H1 (cell line): Measurements from ENCODE around the gene BLTP1. TPM values are rescaled to one million over a fixed set of nuclear protein-coding genes. Genes with fewer than 3 reads are reported as not detected.

ENCODE experiments used
- CTCF ChIA-PET: fragments of 300-600 bp; sonication (Branson Sonifier 250); formaldehyde crosslinking; loops from one replicate; lab custom pipeline; 2021; ENCODE audit not compliant: partially characterized antibody; lab: Charles Lee
- POLR2A ChIA-PET: fragments of 300-600 bp; sonication (Branson Sonifier 250); formaldehyde crosslinking; loops from one replicate; lab custom pipeline; 2021; ENCODE audit warnings: inconsistent platforms; ENCODE audit not compliant: partially characterized antibody; lab: Charles Lee
- DNase-seq, 2 experiments: peaks; one replicate each; pipeline versions ENCODE4 v3.0.0 to v3.0.0-alpha.2; 2010 to 2022; ENCODE audit warnings: low spot score in 2 of 2, low read depth in 1 of 2, mixed read lengths in 1 of 2
- FAIRE-seq: peaks from 2 replicates; lab custom pipeline; 2011; peaks lifted over from hg19 to GRCh38; lab: Jason Lieb, UNC
- H2AFZ ChIP-seq: 2 replicates; pipeline ENCODE4 v1.8.1; 2012; ENCODE audit warnings: low read length, inconsistent platforms
- H2AK5ac ChIP-seq: 2 replicates; pipeline ENCODE4 v1.6.1; 2013; ENCODE audit warnings: low read depth, low read length
- H2BK120ac ChIP-seq: replicated peaks from 2 replicates; pipeline ENCODE3; 2013; ENCODE audit warnings: low read depth, low read length, inconsistent platforms
- H2BK12ac ChIP-seq: 2 replicates; pipeline ENCODE4 v1.6.1; 2013; ENCODE audit warnings: low read depth, low read length
- H2BK15ac ChIP-seq: 2 replicates; pipeline ENCODE4 v1.6.1; 2013; ENCODE audit warnings: low read length
- H2BK20ac ChIP-seq: 2 replicates; pipeline ENCODE4 v1.6.1; 2013; ENCODE audit warnings: low read length
- H2BK5ac ChIP-seq: 2 replicates; pipeline ENCODE4 v1.6.1; 2013; ENCODE audit warnings: low read depth, low read length
- H3K14ac ChIP-seq: 2 replicates; pipeline ENCODE4 v1.6.1; 2013; ENCODE audit warnings: inconsistent platforms; ENCODE audit not compliant: insufficient read length
- H3K18ac ChIP-seq: 2 replicates; pipeline ENCODE4 v1.6.1; 2013; ENCODE audit warnings: low read length; ENCODE audit errors: extremely low read depth
- H3K23ac ChIP-seq: 2 replicates; pipeline ENCODE4 v1.6.1; 2013; ENCODE audit warnings: inconsistent platforms; ENCODE audit not compliant: insufficient read length
- H3K23me2 ChIP-seq: 2 replicates; pipeline ENCODE4 v1.6.1; 2013; ENCODE audit warnings: low read depth, low read length
- H3K27ac ChIP-seq: 2 replicates; pipeline ENCODE4 v1.6.1; 2011; ENCODE audit warnings: low read depth, low read length, inconsistent platforms
- H3K27me3 ChIP-seq, 4 experiments: replicated peaks in 1 of 4; 1 replicate in 1 of 4; 2 replicates in 3 of 4; pipeline versions ENCODE4 v1.6.1 to v1.8.1; 2011 to 2013; ENCODE audit warnings: low read length in 3 of 4, mild to moderate bottlenecking in 3 of 4, inconsistent platforms in 2 of 4, mixed read lengths in 2 of 4, moderate library complexity in 1 of 4; ENCODE audit not compliant: control insufficient read depth in 3 of 4, insufficient read depth in 3 of 4; ENCODE audit errors: extremely low read depth in 1 of 4
- H3K36me3 ChIP-seq, 4 experiments: 2 replicates each; pipeline versions ENCODE4 v1.6.1 to v1.8.1; 2011 to 2013; ENCODE audit warnings: mild to moderate bottlenecking in 4 of 4, low read length in 3 of 4, moderate library complexity in 2 of 4, control low read depth in 1 of 4, inconsistent platforms in 1 of 4; ENCODE audit not compliant: insufficient read depth in 4 of 4, control insufficient read depth in 2 of 4
- H3K4ac ChIP-seq: replicated peaks from 2 replicates; pipeline ENCODE3; 2013; ENCODE audit warnings: low read length, low read depth, mixed read lengths, inconsistent platforms; ENCODE audit not compliant: insufficient read length
- H3K4me1 ChIP-seq, 4 experiments: replicated peaks in 1 of 4; 1 replicate in 1 of 4; 2 replicates in 3 of 4; pipeline versions ENCODE4 v1.6.1 to v1.8.1; 2011 to 2013; ENCODE audit warnings: low read length in 3 of 4, inconsistent platforms in 2 of 4, mixed read lengths in 1 of 4; ENCODE audit not compliant: insufficient read depth in 4 of 4, control insufficient read depth in 3 of 4
- H3K4me2 ChIP-seq, 2 experiments: 2 replicates each; pipeline versions ENCODE4 v1.6.1 to v1.8.1; 2011 to 2013; ENCODE audit warnings: low read depth in 2 of 2, low read length in 2 of 2, control low read depth in 1 of 2, inconsistent platforms in 1 of 2, mild to moderate bottlenecking in 1 of 2; ENCODE audit not compliant: insufficient read depth in 1 of 2
- H3K4me3 ChIP-seq, 4 experiments: fragments of 200-600, 300-600 bp in 1 of 4; sonication (generic), shearing (Covaris generic), sonication (Bioruptor Twin) in 1 of 4; 2 replicates each; pipeline versions ENCODE4 v1.5.1 to v1.8.1; 2011 to 2016; ENCODE audit warnings: low read length in 4 of 4, low read depth in 3 of 4, control low read depth in 2 of 4, inconsistent platforms in 2 of 4, mild to moderate bottlenecking in 2 of 4, mixed read lengths in 1 of 4, moderate library complexity in 1 of 4; ENCODE audit not compliant: insufficient read depth in 2 of 4; ENCODE audit errors: extremely low read depth in 1 of 4
- H3K56ac ChIP-seq: replicated peaks from 2 replicates; pipeline ENCODE3; 2013; ENCODE audit warnings: low read depth, mild to moderate bottlenecking, mixed read lengths, low read length, inconsistent platforms; ENCODE audit not compliant: insufficient read length
- H3K79me1 ChIP-seq: 2 replicates; pipeline ENCODE4 v1.6.1; 2013; ENCODE audit warnings: low read depth, low read length, control low read depth
- H3K79me2 ChIP-seq, 2 experiments: 2 replicates each; pipeline versions ENCODE4 v1.6.1 to v1.8.1; 2012 to 2013; ENCODE audit warnings: low read length in 2 of 2, mild to moderate bottlenecking in 2 of 2, inconsistent platforms in 1 of 2; ENCODE audit not compliant: insufficient read depth in 2 of 2, control insufficient read depth in 1 of 2
- H3K9ac ChIP-seq, 4 experiments: replicated peaks in 1 of 4; 1 replicate in 1 of 4; 2 replicates in 3 of 4; pipeline versions ENCODE4 v1.6.1 to v1.8.1; 2011 to 2013; ENCODE audit warnings: low read depth in 3 of 4, low read length in 3 of 4, control low read depth in 2 of 4, mild to moderate bottlenecking in 2 of 4, moderate library complexity in 2 of 4, inconsistent platforms in 1 of 4; ENCODE audit errors: extremely low read depth in 1 of 4
- H3K9me3 ChIP-seq, 2 experiments: 2 replicates each; pipeline versions ENCODE4 v1.6.1 to v1.8.1; 2012 to 2013; ENCODE audit warnings: mild to moderate bottlenecking in 2 of 2, moderate library complexity in 2 of 2, control low read depth in 1 of 2, inconsistent platforms in 1 of 2, low read depth in 1 of 2, low read length in 1 of 2, mixed read lengths in 1 of 2; ENCODE audit not compliant: insufficient read depth in 2 of 2
- H4K20me1 ChIP-seq, 2 experiments: replicated peaks in 1 of 2; 2 replicates each; pipeline versions ENCODE3 to v1.8.1; 2011 to 2013; ENCODE audit warnings: inconsistent platforms in 2 of 2, low read length in 2 of 2, mild to moderate bottlenecking in 1 of 2; ENCODE audit not compliant: insufficient read depth in 2 of 2, control insufficient read depth in 1 of 2
- H4K5ac ChIP-seq: 2 replicates; pipeline ENCODE4 v1.6.1; 2013; ENCODE audit warnings: low read length, low read depth, mixed read lengths, inconsistent platforms; ENCODE audit not compliant: insufficient read length
- H4K8ac ChIP-seq: 2 replicates; pipeline ENCODE4 v1.8.0; 2013; ENCODE audit warnings: mild to moderate bottlenecking, moderate library complexity, low read length, inconsistent platforms; ENCODE audit not compliant: insufficient read depth; ENCODE audit errors: extremely low read depth
- H4K91ac ChIP-seq: replicated peaks from 2 replicates; pipeline ENCODE3; 2013; ENCODE audit warnings: low read length, mixed read lengths, inconsistent platforms; ENCODE audit not compliant: insufficient read length
- BRCA1 ChIP-seq: IDR thresholded peaks from 2 replicates; pipeline ENCODE4 v1.6.1; 2012; ENCODE audit warnings: low read depth, low read length, improper control_type of control experiment
- CBX8 ChIP-seq: fragments of 300-800, 300-1000 bp; sonication (generic); IDR thresholded peaks from 2 replicates; pipeline ENCODE4 v1.7.1; 2016; ENCODE audit warnings: low read depth, low read length, borderline replicate concordance
- CEBPB ChIP-seq: IDR thresholded peaks from 2 replicates; pipeline ENCODE4 v1.6.1; 2012; ENCODE audit warnings: low read depth, low read length
- CTBP2 ChIP-seq: IDR thresholded peaks from 2 replicates; pipeline ENCODE4 v1.7.0; 2011; ENCODE audit warnings: borderline replicate concordance, mild to moderate bottlenecking, moderate library complexity, mixed read lengths, low read length; ENCODE audit not compliant: insufficient read depth, insufficient read length
- HDAC2 ChIP-seq, 2 experiments: fragments of 300-600 bp in 1 of 2; sonication (generic) in 1 of 2; IDR thresholded peaks; 2 replicates each; pipeline ENCODE4 v1.6.1; 2011 to 2012; ENCODE audit warnings: low read depth in 2 of 2, low read length in 2 of 2, mild to moderate bottlenecking in 2 of 2, moderate library complexity in 2 of 2, borderline replicate concordance in 1 of 2, inconsistent platforms in 1 of 2
- KDM4A ChIP-seq: IDR thresholded peaks from one replicate; pipeline ENCODE4 v1.7.1; 2012; ENCODE audit warnings: low read depth, mild to moderate bottlenecking, moderate library complexity, low read length, inconsistent platforms; ENCODE audit not compliant: severe bottlenecking
- YY1 ChIP-seq: IDR thresholded peaks from 2 replicates; pipeline ENCODE4 v1.6.1; 2011; ENCODE audit warnings: low read depth, mild to moderate bottlenecking, low read length
- WGBS, 2 experiments: shearing (Covaris generic) in 1 of 2; methylation state at CpG; one replicate each; pipeline versions ENCODE4 v1.1.6 to v1.1.7; 2013 to 2015; ENCODE audit warnings: low lambda C conversion rate in 2 of 2, mixed read lengths in 2 of 2, inconsistent platforms in 1 of 2, low coverage in 1 of 2, missing lambda C conversion rate in 1 of 2; ENCODE audit not compliant: insufficient replicate concordance in 2 of 2, insufficient coverage in 1 of 2, insufficient read length in 1 of 2; ENCODE audit errors: extremely low coverage in 1 of 2, missing lambda C conversion rate in 1 of 2; 5-methylcytosine and 5-hydroxymethylcytosine counted together
- polyA plus RNA-seq, 7 experiments: library from polyadenylated mRNA; depleted of rRNA in 3 of 7; stranded (reverse) in 5 of 7; unstranded in 2 of 7; fragments of >200 nt in 5 of 7; fragments of 200-250 nt in 2 of 7; gene quantifications; 1 replicate in 5 of 7; 2 replicates in 1 of 7; 4 replicates in 1 of 7; pipeline versions ENCODE4 v1.2.1 to v1.2.3, GENCODE V29; 2011 to 2013; ENCODE audit warnings: missing spikeins in 2 of 7, mixed read lengths in 2 of 7
- total RNA-seq: library from RNA; stranded (reverse); fragmentation: NEBNext Ultra II Directional; extraction: Animal tissue kit (Norgen Biotek cat#: 25700); gene quantifications from 2 replicates; pipeline ENCODE4 v1.2.1, GENCODE V29; 2021

BLTP1 gene
- total and polyA plus RNA-seq, 2 of the 8 experiments (the other 6 are each of a cell fraction or from before 2014, with no cell fraction given): 14.0 to 27.9 TPM

GRCh38 chr4:122156819-122157218 is 4.7 kb downstream of the BLTP1 start:
- no peak for DNase-seq
- WGBS, 2 experiments: 91% methylated on average over 2 of the region's 2 CpGs; no CpG with 5 or more reads in 1 of the 2 experiments
- H3K79me2 ChIP-seq: peaks cover 0 to 42% of the 10 kb centered on the region in 2 experiments; a peak in 2 of 4 replicates
- TF ChIP-seq CTBP2: no peak
- TF ChIP-seq CBX8: no peak
- no peak for TF ChIP-seq YY1
- no peak for TF ChIP-seq KDM4A
- no peak for TF ChIP-seq BRCA1
- TF ChIP-seq HDAC2 (IDR thresholded peaks at IDR 0.05; ENCODE audit: borderline replicate concordance in 1 of 2, low read depth in 2 of 2, low read length in 2 of 2): no peak
- no peak for TF ChIP-seq CEBPB

More at GRCh38 chr4:122156819-122157218, 4.7 kb downstream of the BLTP1 start:
- H3K4ac ChIP-seq: no peak overlapping the region
- peaks cover 0 to 4% of the 10 kb centered on the region in 2 experiments; a peak in 1 of 4 replicates for H3K9me3 ChIP-seq
- no peak overlapping the region for H2BK15ac ChIP-seq
- H2AFZ ChIP-seq: no peak overlapping the region
- no peak overlapping the region for H2BK12ac ChIP-seq
- H4K91ac ChIP-seq: no peak overlapping the region
- no peak overlapping the region for H3K56ac ChIP-seq
- no peak overlapping the region for H2BK20ac ChIP-seq
- H2BK120ac ChIP-seq: no peak overlapping the region
- no peak overlapping the region for H3K4me2 ChIP-seq
- H3K4me1 ChIP-seq: 0 out of 7 replicates have a peak, but pooled peaks cover 0 to 2% (median 0%) of the 10 kb centered on the region in 4 experiments
- no peaks in the 10 kb centered on the region for H3K27me3 ChIP-seq
- peaks cover 0 to 18% (median 2%) of the 10 kb centered on the region in 4 experiments; a peak in 3 of 8 replicates for H3K36me3 ChIP-seq
- no peaks in the 10 kb centered on the region for H4K20me1 ChIP-seq
- no peak overlapping the region for H3K4me3 ChIP-seq
- H3K27ac ChIP-seq: no peak overlapping the region
- no peak overlapping the region for H3K23ac ChIP-seq
- CTCF ChIA-PET: interaction anchor here (1.0 kb wide), 1 partner anchor 10 kb away, joined by 4 read pairs; no protein-coding TSS in a partner anchor
- H4K5ac ChIP-seq: no peak overlapping the region
- H3K23me2 ChIP-seq: peaks cover 3% of the 10 kb centered on the region
- no peak overlapping the region for H4K8ac ChIP-seq
- H2AK5ac ChIP-seq: no peak overlapping the region
- H3K14ac ChIP-seq: no peak overlapping the region
- FAIRE-seq: no peak
- POLR2A ChIA-PET: no interaction called here
- no peak overlapping the region for H3K18ac ChIP-seq
- no peaks in the 10 kb centered on the region; the same call in 1 of the 2 replicates for H3K79me1 ChIP-seq
- H3K9ac ChIP-seq: no peak overlapping the region
- H2BK5ac ChIP-seq: no peak overlapping the region
